ENCODE data around the gene MRPL43.
"Not testable (repeated sequence)": the region's sequence is repeated elsewhere in the genome, so short reads cannot be mapped to it uniquely, and the experiment has no call there.

MRPL43 gene

DNA sequence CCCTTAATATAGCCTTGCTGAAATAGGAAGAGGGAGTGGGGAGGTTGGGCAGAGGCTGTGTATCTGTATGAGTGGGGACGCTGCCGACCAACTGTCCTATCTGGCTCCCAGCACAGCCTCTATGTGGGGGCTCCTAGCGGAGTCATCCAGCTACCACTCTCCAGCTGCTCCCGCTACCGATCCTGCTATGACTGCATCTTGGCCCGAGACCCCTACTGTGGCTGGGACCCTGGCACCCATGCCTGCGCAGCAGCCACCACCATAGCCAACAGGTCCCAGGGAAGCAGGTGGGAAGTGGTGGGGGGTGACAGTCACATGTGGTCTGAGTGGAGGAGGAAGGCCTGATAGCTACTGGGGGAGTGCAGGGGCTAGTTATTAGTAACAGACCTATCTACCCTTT, 6.6 kb downstream of the MRPL43 start:
- DNase-seq = no peak

DNA sequence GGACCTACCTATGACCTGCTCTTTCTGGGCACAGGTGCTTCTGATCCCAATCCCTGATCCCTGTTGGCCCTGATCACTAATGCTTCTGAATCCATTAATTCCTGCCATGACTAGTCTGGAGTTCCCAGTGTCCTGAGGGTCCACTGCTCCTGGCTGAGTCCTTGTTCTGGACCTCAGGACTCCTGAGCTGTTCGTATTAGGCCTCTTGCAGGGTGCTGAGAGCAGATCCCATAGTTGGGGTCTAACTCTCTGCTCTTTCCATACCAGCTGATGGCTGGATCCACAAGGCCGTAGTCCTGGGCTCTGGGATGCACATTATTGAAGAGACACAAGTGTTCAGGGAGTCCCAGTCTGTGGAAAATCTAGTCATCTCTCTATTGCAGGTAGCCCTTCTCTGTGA, 7.0 kb downstream of the MRPL43 start:
- no peak for DNase-seq

DNA sequence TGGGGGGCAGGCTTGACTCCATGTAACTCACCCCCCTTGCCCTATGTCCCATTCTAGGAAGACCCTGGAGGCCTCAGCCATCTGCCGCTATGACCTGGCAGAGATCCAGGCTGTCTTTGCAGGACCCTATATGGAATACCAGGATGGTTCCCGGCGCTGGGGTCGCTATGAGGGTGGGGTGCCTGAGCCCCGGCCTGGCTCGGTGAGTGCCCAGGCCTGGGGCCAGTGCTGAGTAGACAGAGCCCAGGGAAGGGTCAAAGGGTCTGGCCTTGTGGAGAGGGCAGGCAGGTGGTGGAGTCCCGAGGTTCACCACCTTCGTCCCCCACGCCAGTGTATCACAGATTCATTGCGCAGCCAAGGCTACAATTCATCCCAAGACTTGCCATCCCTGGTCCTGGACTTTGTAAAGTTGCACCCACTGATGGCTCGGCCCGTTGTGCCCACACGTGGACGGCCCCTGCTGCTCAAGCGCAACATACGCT, 7.5 kb downstream of the MRPL43 start:
- no peak for DNase-seq

- DNase-seq = no peak
These were observed 8.4 kb downstream of the MRPL43 start for GRCh38 chr10:100978901-100979195.

- no peak for DNase-seq
These were observed 9.0 kb downstream of the MRPL43 start for GRCh38 chr10:100978121-100978900.

DNA sequence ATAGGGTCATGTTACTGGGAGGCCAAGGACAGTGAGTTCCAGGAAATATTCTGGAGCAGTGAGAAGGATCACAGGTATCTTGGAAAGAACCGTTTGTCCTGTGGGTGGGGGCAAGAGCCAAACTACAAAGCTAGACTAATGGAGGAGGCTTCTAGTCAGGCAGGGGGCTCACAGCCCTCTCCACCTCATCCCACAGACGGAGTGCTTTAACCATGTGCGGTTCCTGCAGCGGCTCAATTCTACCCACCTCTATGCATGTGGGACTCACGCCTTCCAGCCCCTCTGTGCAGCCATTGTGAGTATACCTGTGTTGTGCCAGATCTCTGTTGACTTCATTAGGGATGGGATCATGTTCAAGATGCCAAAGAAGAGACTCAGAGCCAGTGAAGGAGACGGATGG, 9.9 kb downstream of the MRPL43 start:
- DNase-seq = no peak

GRCh38 chr10:100976906-100977305, 10.4 kb downstream of the MRPL43 start:
- DNase-seq = no peak

GRCh38 chr10:100975397-100975796, 11.9 kb downstream of the MRPL43 start:
- DNase-seq = not testable (repeated sequence)

- no peak for DNase-seq
These were observed 14.3 kb downstream of the MRPL43 start for GRCh38 chr10:100972904-100973535.

- DNase-seq = no peak
These were observed 15.0 kb downstream of the MRPL43 start for GRCh38 chr10:100972115-100972903.

- DNase-seq = no peak
These were observed 16.1 kb downstream of the MRPL43 start for GRCh38 chr10:100970914-100971811.

GRCh38 chr10:100970076-100970913, 17.0 kb downstream of the MRPL43 start:
- DNase-seq = no peak

DNA sequence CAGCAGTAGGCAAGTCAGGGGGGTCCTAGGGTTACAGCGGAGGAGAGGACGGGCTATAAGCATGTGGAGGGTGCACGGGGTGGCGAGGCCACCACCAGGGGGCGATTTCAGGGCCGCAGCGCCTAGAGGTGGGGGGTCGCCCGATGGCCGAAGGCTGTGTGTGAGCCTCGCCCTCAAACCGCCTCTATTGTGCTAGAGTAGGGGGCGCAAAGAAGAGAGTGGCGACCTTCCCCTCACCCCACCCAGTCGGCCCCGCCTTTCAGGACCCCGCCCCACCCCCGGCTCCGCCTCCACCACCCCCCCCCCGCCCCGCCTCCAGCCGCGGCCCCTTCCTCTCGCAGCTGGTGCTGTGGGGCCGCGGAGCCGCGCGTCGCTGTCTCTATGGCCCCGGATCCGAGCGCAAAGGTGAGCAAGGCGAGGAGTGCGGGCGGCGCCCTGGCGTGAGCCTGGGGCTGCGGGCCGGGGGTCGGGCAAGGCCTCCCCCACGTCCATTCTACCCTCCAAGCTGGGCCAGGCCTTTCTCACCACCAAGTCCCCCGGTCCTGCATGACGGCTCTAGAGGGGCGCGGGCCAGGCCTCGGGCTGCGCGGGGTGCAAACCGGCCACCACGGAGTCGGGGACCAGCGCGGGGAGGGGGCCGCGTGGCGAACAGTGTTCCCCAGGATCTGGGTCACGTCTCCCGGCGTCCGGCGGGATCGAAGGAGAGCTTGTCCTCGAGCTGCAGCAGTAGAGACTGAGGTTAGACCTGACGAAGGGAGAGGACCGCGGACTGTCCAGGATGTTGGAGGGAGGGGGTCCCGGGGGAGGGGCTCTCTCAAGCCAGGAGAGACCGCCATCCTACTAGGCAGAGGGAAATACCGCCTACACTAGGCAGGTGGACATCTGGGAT, 17.9 kb downstream of the MRPL43 start, which contains the start of gene SEMA4G:
Gene SEMA4G (plus strand): TSS at position 318 of the 889 bp plus-strand sequence. CDS start 3,409 bp downstream, outside the sequence.
- no peak for DNase-seq

DNA sequence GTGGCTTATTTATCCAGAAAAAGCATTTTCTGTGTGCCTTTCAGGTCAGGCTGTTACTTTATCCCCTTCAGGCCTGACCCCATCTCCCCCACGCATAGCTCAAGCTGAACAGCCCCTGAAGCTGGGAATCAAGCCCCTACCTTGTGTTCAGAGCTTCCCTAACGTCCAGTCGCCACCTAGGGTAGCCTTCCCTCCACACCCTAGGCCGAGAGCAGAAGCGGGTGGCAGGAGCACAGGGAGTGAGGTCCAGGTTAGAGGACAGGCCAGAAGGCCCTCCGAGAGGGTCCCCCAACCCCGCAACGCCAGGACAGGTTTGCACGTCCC, 18.5 kb downstream of the MRPL43 start:
- no peak for DNase-seq

DNA sequence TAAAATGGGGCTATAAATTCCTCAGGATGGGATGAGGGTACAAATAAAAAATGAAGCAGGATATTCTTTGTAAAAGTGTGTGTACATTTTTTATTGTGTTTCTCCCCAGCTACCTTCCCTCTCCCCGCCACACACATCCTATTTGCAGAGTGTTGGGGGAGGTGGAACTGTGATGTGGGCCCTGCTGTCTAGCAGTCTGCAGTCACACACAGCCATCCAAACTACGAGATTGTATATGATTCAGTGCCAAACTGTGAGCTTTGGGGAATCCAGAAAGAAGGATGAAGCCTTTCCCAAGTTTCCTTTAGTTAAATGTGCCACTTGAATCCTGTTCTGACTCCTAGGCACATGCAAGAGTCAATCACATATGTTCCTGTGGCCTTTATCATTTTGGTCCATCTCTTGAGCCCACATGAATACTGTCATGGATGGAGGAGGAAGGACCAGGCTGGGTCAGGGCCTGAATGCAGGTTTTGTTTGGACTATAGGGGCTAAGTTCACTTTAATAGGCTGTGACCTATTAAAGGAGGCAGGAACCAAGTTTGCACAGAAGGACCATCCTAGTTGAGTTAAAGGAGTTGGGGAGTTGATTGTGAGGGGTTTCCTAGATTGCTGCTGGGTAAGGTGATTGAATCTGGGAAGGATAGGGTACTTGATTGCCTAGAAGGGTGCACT, 19.1 kb downstream of the MRPL43 start:
- DNase-seq = no peak

GRCh38 chr10:100967332-100967731, 20.0 kb downstream of the MRPL43 start:
- DNase-seq = no peak

GRCh38 chr10:100966887-100967286, 20.4 kb downstream of the MRPL43 start:
- DNase-seq = no peak

DNA sequence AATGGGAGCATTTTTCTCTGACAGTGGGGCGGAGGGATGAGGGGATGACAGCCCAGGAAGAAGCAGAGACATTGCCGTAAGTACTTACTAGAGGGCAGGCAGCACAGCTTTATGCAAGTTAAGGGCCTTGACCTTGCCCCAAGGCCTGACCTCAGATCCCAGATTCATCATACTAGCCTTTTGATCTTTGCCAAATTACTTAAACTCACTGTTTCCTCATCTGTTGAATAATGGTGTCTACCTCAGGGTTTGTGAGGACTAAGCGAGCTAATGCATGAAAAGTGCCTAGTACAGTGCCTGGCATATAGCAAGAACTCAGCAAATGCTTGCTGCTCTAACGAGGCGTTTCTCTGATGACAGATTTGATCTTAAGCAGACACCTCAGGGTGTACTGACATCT, 21.5 kb downstream of the MRPL43 start:
- DNase-seq = no peak

DNA sequence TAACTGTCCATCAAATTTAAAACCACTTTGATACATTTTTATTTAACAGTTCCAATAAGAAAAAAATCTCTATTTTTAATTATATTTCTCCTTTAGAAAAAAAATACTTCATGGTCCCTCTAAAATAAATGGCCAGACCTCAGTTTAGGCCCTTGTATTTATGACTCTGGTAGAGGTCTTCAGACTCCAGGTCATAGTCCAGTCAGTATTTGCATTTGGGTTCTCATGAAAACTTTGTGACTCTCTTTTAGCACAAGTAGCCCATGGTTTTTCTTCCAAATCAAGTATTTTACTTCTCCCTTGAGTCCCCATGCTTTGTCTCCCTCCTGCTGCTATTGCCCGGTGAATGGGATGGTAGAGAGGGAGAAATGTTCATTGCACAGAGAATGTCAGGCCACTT, 23.5 kb downstream of the MRPL43 start:
- no peak for DNase-seq

Measured in NK-92 treated with Interleukin-12 subunit alpha and Interleukin-12 subunit beta, amount 100 ng/mL, for 24 hours (cell line).